ENCODE results near the gene IL25.
"Not testable (repeated sequence)": the region's sequence is repeated elsewhere in the genome, so short reads cannot be mapped to it uniquely, and the experiment has no call there.

Gene IL25

GRCh38 chr14:23387916-23388882, 15.6 kb downstream of the IL25 start:
- ChIA-PET CTCF (interaction anchor here (1.3 to 3.9 kb wide), 2 partner anchors 9 to 62 kb away, joined by 5 to 20 read pairs; no protein-coding TSS in a partner anchor), POLR2A (no interaction called here)
- no peak for TF ChIP-seq CTCF (IDR thresholded peaks at IDR 0.05; ENCODE audit: insufficient read depth, low read length, missing control alignments)

GRCh38 chr14:23388996-23389395, 16.4 kb downstream of the IL25 start:
- DNase-seq (ENCODE audit: low read depth, low spot score), result no peak
- ChIA-PET POLR2A (no interaction called here), CTCF (interaction anchor here (3.9 kb wide), 1 partner anchor 9 kb away, joined by 20 read pairs; no protein-coding TSS in a partner anchor)
- no peak for TF ChIP-seq CTCF (IDR thresholded peaks at IDR 0.05; ENCODE audit: insufficient read depth, low read length, missing control alignments)
- no peak overlapping the region for H3K4me3 ChIP-seq (ENCODE audit: low read depth, low read length)

More at GRCh38 chr14:23387916-23388882, 15.6 kb downstream of the IL25 start:
- no peak for DNase-seq (ENCODE audit: low read depth, low spot score)
- H3K4me3 ChIP-seq (ENCODE audit: low read depth, low read length), result no peak overlapping the region

- DNase-seq (ENCODE audit: low read depth, low spot score), result no peak
- POLR2A ChIA-PET, result no interaction called here
- CTCF ChIA-PET, result interaction anchor here (3.9 kb wide), 1 partner anchor 10 kb away, joined by 20 read pairs; no protein-coding TSS in a partner anchor
- H3K4me3 ChIP-seq (ENCODE audit: low read depth, low read length), result no peak overlapping the region
- TF ChIP-seq CTCF (IDR thresholded peaks at IDR 0.05; ENCODE audit: insufficient read depth, low read length, missing control alignments), result no peak
Measured at GRCh38 chr14:23389396-23389795, 16.8 kb downstream of the IL25 start.

- CTCF ChIA-PET, result interaction anchor here (3.9 kb wide), 1 partner anchor 10 kb away, joined by 20 read pairs; no protein-coding TSS in a partner anchor
- DNase-seq (ENCODE audit: low read depth, low spot score); H3K4me3 ChIP-seq (ENCODE audit: low read depth, low read length); POLR2A ChIA-PET: not testable (repeated sequence)
Measured at GRCh38 chr14:23389871-23390270, 17.3 kb downstream of the IL25 start.

- no peak overlapping the region for H3K4me3 ChIP-seq (ENCODE audit: low read depth, low read length)
- no peak for DNase-seq (ENCODE audit: low read depth, low spot score)
- no peak for TF ChIP-seq CTCF (IDR thresholded peaks at IDR 0.05; ENCODE audit: insufficient read depth, low read length, missing control alignments)
- ChIA-PET CTCF (interaction anchor here (5.1 kb wide), 1 partner anchor 13 kb away, joined by 45 read pairs; no protein-coding TSS in a partner anchor), POLR2A (no interaction called here)
Measured at GRCh38 chr14:23392613-23393012, 20.0 kb downstream of the IL25 start.

GRCh38 chr14:23396126-23396525, 23.5 kb downstream of the IL25 start:
- POLR2A ChIA-PET, result no interaction called here
- DNase-seq (ENCODE audit: low read depth, low spot score), result no peak
- CTCF ChIA-PET, result interaction anchor here (5.1 kb wide), 1 partner anchor 17 kb away, joined by 45 read pairs; no protein-coding TSS in a partner anchor
- no peak overlapping the region for H3K4me3 ChIP-seq (ENCODE audit: low read depth, low read length)
- no peak for TF ChIP-seq CTCF (IDR thresholded peaks at IDR 0.05; ENCODE audit: insufficient read depth, low read length, missing control alignments)

Measured in AG04449 (cell line).